ENCODE measurements around the gene NT5C2.
A peak's percentile ranks its signal among the peaks of the same experiment; 100 is the strongest.
"Not testable (repeated sequence)": the region's sequence is repeated elsewhere in the genome, so short reads cannot be mapped to it uniquely, and the experiment has no call there.

NT5C2 gene

GRCh38 chr10:103086799-103087198 lies 106.3 kb downstream of the NT5C2 start:
- no peak for DNase-seq (ENCODE audit: low spot score)

DNA sequence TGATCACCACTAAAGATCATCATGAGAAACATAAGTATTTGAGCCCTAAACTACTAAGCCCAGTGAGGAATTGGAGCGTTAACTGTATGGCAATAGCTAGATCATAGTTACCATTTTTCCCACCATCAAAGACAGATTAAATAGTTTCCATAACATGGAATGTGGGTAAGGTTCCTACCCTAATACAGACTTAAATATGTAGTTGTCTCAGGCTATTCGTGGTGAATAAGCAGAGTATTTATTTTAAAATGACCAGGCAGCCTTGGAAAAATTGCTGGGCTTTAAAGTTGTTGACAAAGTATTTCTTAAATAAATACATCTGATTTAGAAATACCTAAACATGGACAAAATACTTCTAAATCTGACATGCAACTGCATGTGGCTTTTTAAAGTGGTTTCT lies 106.8 kb downstream of the NT5C2 start:
- no peak for DNase-seq (ENCODE audit: low spot score)

GRCh38 chr10:103083977-103084320 lies 109.1 kb downstream of the NT5C2 start:
- DNase-seq (ENCODE audit: low spot score): no peak

- no peak for DNase-seq (ENCODE audit: low spot score)
Measured at GRCh38 chr10:103083266-103083976, 109.7 kb downstream of the NT5C2 start.

- no peak for DNase-seq (ENCODE audit: low spot score)
Measured at GRCh38 chr10:103082683-103083082, 110.4 kb downstream of the NT5C2 start.

DNA sequence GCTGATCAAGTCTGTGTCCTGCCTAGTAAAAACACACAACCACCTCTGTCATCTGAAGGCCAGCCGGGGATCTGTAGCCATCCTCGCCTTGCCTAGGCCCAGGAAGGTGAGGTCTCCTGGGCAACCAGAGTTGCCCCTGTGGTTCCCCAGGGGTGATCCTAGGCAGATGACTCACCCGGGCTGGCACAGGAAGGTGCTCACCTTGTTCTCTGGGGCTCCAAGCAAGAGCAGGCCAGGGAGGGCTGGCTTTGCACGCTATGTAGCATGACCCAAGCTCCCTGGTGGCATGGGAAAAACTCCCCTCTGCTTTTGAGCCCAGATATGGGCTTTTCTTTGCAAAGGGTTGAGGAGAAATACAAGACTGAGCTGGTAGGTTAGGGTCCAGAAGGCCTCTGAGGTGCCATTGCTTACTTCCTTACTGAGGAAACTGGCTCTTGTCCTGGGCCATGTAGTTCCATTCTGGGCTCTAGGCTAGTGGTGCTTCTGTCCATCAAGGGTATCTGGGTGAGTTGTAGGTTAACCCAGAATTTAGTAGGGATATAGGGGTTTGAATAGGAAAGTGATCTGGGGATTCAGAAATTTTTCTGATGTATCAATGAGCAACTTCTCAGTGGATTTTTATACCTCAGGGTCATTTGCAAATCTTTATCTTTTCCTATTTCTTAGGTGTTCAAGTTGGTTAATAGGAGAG lies 112.0 kb downstream of the NT5C2 start:
- DNase-seq (ENCODE audit: low spot score): no peak

DNA sequence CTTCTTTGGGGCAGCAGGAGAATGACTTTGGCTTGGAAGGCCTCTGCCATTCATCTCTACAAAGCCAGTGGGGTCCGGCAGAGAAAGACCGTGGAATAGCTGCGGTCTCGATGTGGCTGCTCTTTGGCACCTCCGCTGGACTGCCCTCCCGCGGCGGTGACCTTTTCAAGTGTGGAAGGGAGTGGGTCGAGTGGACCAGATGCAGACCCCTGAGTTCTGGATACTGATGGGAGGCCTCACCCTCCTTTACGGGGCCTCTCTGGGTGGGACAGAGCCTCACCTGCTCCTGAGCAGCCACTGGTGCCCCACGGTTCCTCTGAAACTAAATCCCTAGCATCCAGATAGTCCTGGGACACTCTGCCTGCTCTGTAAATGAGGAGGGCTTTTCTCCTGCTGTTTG lies 113.1 kb downstream of the NT5C2 start:
- no peak for DNase-seq (ENCODE audit: low spot score)

- no peak for DNase-seq (ENCODE audit: low spot score)
Measured at GRCh38 chr10:103079100-103079499, 114.0 kb downstream of the NT5C2 start.

DNA sequence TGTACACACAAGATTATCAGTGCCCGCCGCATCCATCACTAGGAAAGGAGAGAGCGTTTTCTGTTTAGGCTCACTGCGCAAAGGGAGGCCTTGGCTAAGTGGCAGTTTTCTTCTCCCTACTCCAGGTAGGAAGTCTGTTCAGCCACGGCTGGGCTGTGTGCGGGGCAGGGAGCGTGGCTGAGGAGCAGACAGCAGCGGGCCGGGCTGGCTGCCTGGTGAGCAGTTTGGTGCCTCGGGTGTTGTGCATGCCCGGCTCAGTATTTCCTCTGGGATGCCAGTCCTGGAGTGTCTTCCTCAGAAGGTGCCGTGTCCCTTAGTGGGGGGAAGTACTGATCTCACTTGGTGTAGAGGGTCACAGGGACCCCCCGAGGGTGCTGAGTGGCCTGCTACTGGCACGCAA lies 114.4 kb downstream of the NT5C2 start:
- no peak for DNase-seq (ENCODE audit: low spot score)

GRCh38 chr10:103078309-103078615 lies 114.8 kb downstream of the NT5C2 start:
- no peak for DNase-seq (ENCODE audit: low spot score)

DNA sequence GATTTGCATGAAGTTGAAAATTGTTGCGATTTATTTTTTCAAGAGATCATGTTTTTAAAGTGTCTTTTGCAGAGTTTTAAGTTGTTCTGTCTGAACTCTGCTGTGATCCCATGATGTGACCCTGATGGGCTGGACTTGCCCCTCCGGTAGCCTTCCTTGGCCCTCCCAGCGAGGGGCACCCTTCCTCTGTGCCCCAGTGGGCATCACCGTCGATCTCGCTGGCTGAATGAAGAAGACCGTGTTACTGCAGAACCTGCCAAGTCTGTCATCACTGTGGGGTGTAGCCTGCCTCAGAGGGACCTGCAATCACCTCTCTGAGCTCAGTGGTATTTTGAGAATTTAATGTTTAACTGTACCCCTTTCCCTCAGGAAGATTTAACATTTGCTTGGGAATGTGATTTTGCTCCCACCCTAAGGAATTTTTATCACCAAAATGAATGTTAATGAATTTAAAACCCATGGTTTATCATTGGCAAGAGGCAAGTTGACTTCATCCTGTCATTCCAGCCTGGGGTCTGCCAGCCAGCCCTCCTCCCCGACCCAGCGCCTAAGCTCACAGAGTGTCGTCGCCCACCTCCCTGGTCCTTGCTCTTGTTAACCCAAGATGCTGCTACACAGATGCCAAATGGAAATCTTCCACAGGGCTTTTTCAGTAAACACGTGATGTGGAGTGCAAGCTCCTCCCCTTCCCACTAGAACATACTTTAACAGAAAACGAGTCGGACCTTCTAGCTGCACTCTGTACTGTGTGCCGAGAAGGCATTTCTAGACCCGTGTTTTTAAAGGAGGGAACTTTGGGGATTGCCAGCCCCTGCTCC lies 115.4 kb downstream of the NT5C2 start:
- no peak for DNase-seq (ENCODE audit: low spot score)

DNA sequence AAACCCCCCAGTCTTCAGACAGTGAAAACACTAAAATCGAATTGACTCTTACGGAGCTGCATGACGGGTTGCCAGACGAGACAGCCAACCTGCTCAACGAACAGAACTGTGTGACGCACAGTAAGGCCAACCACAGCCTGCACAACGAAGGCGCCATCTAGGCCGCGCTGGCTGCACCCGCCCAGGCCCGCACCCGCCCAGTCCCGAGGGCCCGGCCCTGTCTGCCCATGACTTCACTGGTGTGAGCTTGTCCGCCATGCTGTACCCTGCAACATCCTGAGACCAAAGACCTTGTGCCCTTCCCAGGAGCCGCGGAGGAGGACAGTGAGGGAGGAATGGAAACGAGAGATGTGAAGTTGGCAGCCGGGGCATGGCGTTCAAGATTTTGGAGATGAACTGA lies 116.1 kb downstream of the NT5C2 start:
- DNase-seq (ENCODE audit: low spot score): no peak

- no peak for DNase-seq (ENCODE audit: low spot score)
Measured at GRCh38 chr10:103072891-103073290, 120.2 kb downstream of the NT5C2 start.

DNA sequence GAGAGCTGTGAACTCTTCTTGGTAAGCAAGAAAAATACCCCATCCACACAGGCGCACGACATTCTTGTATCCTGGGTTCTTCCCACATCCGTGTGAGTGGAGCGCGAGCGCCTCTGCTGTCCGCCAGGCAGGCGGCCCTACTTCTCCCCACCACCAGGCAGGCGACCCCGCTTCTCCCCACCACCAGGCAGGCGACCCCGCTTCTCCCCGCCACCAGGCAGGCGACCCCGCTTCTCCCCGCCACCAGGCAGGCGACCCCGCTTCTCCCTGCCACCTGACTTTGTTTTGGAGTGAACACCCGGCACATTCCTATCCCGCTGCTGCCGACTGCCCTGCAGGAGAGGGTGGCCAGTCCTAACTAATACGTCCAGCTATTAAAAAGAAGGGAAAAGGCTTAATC lies 120.8 kb downstream of the NT5C2 start:
- no peak for DNase-seq (ENCODE audit: low spot score)

GRCh38 chr10:103069453-103070331 lies 123.4 kb downstream of the NT5C2 start:
- DNase-seq (ENCODE audit: low spot score): peak; percentile 52

DNA sequence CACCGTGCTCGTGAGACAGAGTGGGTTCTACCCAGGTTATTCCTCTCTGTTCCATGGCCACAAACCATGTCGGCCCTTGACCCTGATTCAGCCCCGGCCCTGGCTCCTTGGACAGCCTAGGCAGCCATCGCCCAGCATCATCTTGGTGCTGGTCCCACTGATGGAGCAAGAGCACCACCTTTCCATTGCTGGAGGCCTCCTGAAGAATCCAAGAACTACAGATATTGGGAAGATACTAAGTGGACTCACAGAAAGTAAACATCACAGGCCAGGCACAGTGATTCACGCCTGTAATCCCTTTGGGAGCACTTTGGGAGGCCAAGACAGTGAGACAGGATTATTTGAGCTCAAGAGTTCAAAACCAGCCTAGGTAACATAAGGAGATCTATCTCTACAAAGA lies 125.1 kb downstream of the NT5C2 start:
- no peak for DNase-seq (ENCODE audit: low spot score)

DNA sequence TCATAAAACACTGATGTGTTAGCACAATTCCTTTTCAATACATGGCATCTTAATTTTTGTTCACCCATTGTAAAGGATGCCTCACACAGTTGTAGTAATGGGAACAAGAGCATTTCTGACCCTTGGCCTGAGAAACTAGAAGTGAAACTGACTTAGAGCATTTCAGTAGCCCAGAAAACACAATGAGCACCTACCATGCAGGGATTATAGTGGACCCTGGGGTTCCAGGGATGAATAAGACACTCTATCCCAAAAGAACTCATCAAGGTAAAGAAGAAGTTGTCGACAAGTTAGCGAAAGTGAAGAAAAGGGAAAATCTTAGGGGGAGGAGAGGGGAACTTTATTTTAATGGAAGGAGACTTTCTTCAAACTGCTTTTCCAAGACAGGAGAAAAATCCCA lies 125.6 kb downstream of the NT5C2 start:
- DNase-seq (ENCODE audit: low spot score): no peak

GRCh38 chr10:103067099-103067477 lies 126.0 kb downstream of the NT5C2 start:
- not testable (repeated sequence) for DNase-seq (ENCODE audit: low spot score)

DNA sequence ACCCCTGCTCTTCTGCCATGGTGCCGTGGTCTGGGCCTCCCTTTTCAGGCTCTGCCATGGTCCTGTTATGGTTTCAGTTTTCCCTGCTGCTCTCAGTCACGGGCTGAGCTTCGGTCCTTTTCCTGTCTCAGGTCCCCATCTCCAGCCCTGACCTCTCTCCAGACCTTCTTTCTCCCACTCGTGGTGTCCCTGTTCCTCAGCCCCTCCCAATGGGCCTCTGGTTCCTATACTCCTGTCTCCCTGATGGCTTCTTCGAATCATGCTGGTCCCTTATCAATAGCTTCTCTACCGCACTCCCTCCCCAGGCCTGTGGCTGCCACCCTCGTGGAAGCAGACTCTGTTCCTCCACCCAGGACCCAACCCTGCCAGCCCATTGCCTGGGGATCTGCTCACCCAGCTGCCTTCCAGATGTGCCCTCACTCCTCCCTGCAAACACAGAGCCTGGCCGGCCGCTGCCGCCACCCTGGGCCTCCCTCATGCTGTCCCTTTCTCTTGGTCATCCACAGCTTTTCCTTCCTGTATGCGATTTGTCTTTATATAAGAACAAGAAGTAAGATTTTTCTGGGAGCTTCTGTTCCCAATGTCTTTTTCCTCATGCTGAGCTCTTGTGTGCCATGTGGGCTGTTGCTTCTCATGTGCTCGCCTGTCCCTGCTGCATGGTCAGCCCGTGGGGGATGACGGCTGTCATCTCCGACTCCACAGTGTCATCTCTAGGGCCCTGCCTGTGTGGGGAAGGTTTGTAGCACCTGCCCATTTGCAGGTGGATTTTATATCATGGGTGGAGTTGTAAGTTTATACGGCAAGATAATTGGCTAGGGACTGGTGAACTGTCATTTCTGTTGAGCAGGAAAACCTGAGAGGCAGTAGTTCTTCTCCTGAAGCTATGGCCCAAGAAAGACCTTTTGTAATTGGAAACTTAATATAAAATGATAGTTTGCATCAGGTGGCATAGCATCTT lies 126.7 kb downstream of the NT5C2 start:
- DNase-seq (ENCODE audit: low spot score): no peak

- no peak for DNase-seq (ENCODE audit: low spot score)
Measured at GRCh38 chr10:103064956-103065355, 128.1 kb downstream of the NT5C2 start.
